ENCODE data around the gene NANOS3. TPM values are rescaled to one million over a fixed set of nuclear protein-coding genes. Genes with fewer than 3 reads are reported as not detected.

NANOS3 gene
- total RNA-seq, 1 experiment from 2014 or later: not detected

DNA sequence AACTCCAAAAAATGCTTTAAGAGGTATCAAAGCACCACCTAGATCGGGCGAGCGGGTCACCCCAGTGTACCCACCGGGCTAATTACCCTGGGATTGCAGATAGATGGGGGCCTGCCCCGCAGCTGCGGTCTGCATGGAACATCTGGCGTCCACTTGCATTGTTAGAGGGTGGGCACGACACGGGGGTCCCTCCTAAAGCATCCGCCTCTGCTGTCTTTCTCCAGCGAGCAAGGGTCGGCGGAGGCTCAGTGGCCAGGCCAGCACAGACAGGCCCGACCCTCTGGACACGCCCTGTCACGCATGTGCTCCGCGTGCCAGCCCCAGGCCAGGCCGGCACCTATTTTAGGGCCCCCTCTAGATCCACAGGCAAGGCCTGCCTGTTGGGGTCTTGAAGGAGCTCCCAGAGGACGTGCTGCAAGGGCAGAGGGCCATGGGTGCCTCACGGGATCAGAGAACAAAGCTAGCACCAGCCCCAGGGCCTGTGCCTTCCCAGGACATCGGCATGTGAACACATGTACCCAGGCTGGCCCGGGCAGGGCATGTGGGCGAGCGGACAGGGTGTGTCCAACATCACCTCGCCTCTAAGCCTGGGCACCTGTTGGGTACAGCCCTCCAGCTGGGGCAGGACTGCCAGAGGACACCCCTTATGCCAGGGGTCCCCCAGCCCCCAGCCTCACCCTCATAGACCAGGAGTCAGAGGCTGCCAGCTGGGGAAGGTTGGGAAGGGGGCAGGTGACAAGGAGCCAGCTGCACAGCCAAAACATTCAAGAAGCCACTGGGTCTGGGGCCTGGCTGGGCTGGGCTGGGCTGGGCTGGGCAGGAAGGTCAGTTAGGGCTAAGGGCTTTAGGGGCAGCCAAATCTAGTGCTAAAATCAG lies 35.6 kb upstream of the NANOS3 start:
- Histone ChIP-seq H3K36me3 (ENCODE audit: control insufficient read depth in 1 of 2, insufficient read depth in 2 of 2, low read length in 2 of 2) (peaks cover 3 to 32% of the 10 kb centered on the region in 2 experiments; a peak in 2 of 4 replicates), H3K4me2 (ENCODE audit: low read length) (peak overlapping the region; percentile 91), H3K9ac (ENCODE audit: low read length) (peak overlapping the region; percentile 97), H3K4me1 (ENCODE audit: control insufficient read depth in 1 of 2, insufficient read depth in 2 of 2, low read length in 2 of 2) (peaks cover 62 to 87% of the 10 kb centered on the region in 2 experiments), H3K27ac (ENCODE audit: low read depth, low read length) (peak overlapping the region; percentile 96), H3K27me3 (ENCODE audit: insufficient read depth, low read length) (no peaks in the 10 kb centered on the region), H3K9me2 (ENCODE audit: insufficient read depth) (no peaks in the 10 kb centered on the region), H3K4me3 (replicated peaks in 1 of 2; ENCODE audit: low read depth in 1 of 2, low read length in 2 of 2) (peak overlapping the region; percentile 84 to 91), H3K9me3 (ENCODE audit: control insufficient read depth in 1 of 2, insufficient read depth in 1 of 2, low read depth in 1 of 2, low read length in 2 of 2) (no peaks in the 10 kb centered on the region), H2AFZ (ENCODE audit: low read depth, low read length, poor library complexity, severe bottlenecking) (no peak overlapping the region), H4K20me1 (ENCODE audit: insufficient read depth) (peaks cover 12% of the 10 kb centered on the region; the same call in 1 of the 2 replicates), H3K79me2 (ENCODE audit: insufficient read depth, low read length) (peaks cover 66% of the 10 kb centered on the region)
- RAD21 ChIA-PET (ENCODE audit: low non-redundant PET in 1 of 2, low total read pairs in 2 of 2, uncharacterized antibody in 2 of 2, unreplicated experiment in 2 of 2): interaction anchor here in 1 of 2 experiments (0.6 to 0.9 kb wide), 2 partner anchors 13 to 94 kb away, joined by 3 to 4 read pairs; no protein-coding TSS in a partner anchor
- TF ChIP-seq ELF1 (IDR thresholded peaks at IDR 0.05; ENCODE audit: borderline replicate concordance, low read depth) (no peak), ZFX (IDR thresholded peaks at IDR 0.05) (peak; percentile 53), POLR2AphosphoS5 (IDR thresholded peaks at IDR 0.05; ENCODE audit: low read depth, low read length) (0 out of 2 replicates have a peak, but pooled peaks have one; percentile 4), TCF7L2 (IDR thresholded peaks at IDR 0.05; ENCODE audit: borderline replicate concordance, extremely low read depth, insufficient read depth, insufficient read length) (peak; percentile 18)
- TF ChIP-seq, protein P1, sequence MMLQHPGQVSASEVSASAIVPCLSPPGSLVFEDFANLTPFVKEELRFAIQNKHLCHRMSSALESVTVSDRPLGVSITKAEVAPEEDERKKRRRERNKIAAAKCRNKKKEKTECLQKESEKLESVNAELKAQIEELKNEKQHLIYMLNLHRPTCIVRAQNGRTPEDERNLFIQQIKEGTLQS (IDR thresholded peaks at IDR 0.05): no peak
- TF ChIP-seq, protein P2, sequence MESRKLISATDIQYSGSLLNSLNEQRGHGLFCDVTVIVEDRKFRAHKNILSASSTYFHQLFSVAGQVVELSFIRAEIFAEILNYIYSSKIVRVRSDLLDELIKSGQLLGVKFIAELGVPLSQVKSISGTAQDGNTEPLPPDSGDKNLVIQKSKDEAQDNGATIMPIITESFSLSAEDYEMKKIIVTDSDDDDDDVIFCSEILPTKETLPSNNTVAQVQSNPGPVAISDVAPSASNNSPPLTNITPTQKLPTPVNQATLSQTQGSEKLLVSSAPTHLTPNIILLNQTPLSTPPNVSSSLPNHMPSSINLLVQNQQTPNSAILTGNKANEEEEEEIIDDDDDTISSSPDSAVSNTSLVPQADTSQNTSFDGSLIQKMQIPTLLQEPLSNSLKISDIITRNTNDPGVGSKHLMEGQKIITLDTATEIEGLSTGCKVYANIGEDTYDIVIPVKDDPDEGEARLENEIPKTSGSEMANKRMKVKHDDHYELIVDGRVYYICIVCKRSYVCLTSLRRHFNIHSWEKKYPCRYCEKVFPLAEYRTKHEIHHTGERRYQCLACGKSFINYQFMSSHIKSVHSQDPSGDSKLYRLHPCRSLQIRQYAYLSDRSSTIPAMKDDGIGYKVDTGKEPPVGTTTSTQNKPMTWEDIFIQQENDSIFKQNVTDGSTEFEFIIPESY (IDR thresholded peaks at IDR 0.05; ENCODE audit: extremely low read depth, insufficient replicate concordance, low read length): no peak
- TF ChIP-seq, protein P3, sequence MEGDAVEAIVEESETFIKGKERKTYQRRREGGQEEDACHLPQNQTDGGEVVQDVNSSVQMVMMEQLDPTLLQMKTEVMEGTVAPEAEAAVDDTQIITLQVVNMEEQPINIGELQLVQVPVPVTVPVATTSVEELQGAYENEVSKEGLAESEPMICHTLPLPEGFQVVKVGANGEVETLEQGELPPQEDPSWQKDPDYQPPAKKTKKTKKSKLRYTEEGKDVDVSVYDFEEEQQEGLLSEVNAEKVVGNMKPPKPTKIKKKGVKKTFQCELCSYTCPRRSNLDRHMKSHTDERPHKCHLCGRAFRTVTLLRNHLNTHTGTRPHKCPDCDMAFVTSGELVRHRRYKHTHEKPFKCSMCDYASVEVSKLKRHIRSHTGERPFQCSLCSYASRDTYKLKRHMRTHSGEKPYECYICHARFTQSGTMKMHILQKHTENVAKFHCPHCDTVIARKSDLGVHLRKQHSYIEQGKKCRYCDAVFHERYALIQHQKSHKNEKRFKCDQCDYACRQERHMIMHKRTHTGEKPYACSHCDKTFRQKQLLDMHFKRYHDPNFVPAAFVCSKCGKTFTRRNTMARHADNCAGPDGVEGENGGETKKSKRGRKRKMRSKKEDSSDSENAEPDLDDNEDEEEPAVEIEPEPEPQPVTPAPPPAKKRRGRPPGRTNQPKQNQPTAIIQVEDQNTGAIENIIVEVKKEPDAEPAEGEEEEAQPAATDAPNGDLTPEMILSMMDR (IDR thresholded peaks at IDR 0.05 in 2 of 3, conservative IDR thresholded peaks at IDR 0.05 in 1 of 3; ENCODE audit: borderline replicate concordance in 1 of 3, insufficient read depth in 1 of 3, low read depth in 2 of 3, low read length in 2 of 3): no peak
- intact Hi-C loops (cut with micrococcal nuclease): loop anchor here (5.0 kb wide), 1 partner anchor 44 kb away; the partner anchor contains the start of gene ZSWIM4
- CTCF ChIA-PET: interaction anchor here (1.2 to 1.8 kb wide), 2 partner anchors 21 to 218 kb away, joined by 3 to 6 read pairs; no protein-coding TSS in a partner anchor
- DNase-seq (ENCODE audit: low read depth, low spot score): no peak
- no peak for ATAC-seq
- TSS peak; percentile 54 for BruUV-seq (replicated peaks)
- POLR2A ChIA-PET: interaction anchor here (1.5 to 4.6 kb wide), 4 partner anchors 10 to 21 kb away, joined by 7 to 64 read pairs (median 20); no protein-coding TSS in a partner anchor
